ENCODE data around the gene HAGHL.

HAGHL gene

GRCh38 chr16:685967-686366 lies 40.9 kb upstream of the HAGHL start (continued):
- TF ChIP-seq ZNF2 (tag by site-specific recombination; IDR thresholded peaks at IDR 0.05) (peak; percentile 71; the same call in 1 of the 2 replicates), YY1 (tag by site-specific recombination; IDR thresholded peaks at IDR 0.05) (no peak), ZNF626 (tag by site-specific recombination; IDR thresholded peaks at IDR 0.05) (no peak), SP3 (tag by site-specific recombination; IDR thresholded peaks at IDR 0.05) (no peak), ZNF704 (tag by site-specific recombination; IDR thresholded peaks at IDR 0.05) (no peak), ZNF658 (tag by site-specific recombination; IDR thresholded peaks at IDR 0.05) (no peak), BCL11B (tag by site-specific recombination; IDR thresholded peaks at IDR 0.05; ENCODE audit: low read depth) (0 out of 2 replicates have a peak, but pooled peaks have one; percentile 32), ZBTB44 (tag by site-specific recombination; IDR thresholded peaks at IDR 0.05) (peak; percentile 76), ZNF776 (tag by site-specific recombination; IDR thresholded peaks at IDR 0.05; ENCODE audit: borderline replicate concordance) (no peak), ZSCAN5A (tag by site-specific recombination; IDR thresholded peaks at IDR 0.05) (no peak), ZNF223 (tag by site-specific recombination; IDR thresholded peaks at IDR 0.05) (no peak), ZBTB8A (tag by site-specific recombination; IDR thresholded peaks at IDR 0.05) (0 out of 2 replicates have a peak, but pooled peaks have one; percentile 22), ZNF76 (tag by site-specific recombination; IDR thresholded peaks at IDR 0.05; ENCODE audit: borderline replicate concordance, low read depth) (0 out of 2 replicates have a peak, but pooled peaks have one; percentile 38), ZFP69B (tag by site-specific recombination; IDR thresholded peaks at IDR 0.05) (no peak), ZNF701 (tag by site-specific recombination; IDR thresholded peaks at IDR 0.05) (no peak), ZFP3 (tag by site-specific recombination; IDR thresholded peaks at IDR 0.05; ENCODE audit: low read depth) (no peak), ZNF121 (tag by site-specific recombination; IDR thresholded peaks at IDR 0.05) (no peak), GLI4 (tag by site-specific recombination; IDR thresholded peaks at IDR 0.05) (no peak), HOXD13 (CRISPR knock-in tag; IDR thresholded peaks at IDR 0.05; ENCODE audit: borderline replicate concordance) (no peak), ZNF398 (tag by site-specific recombination; IDR thresholded peaks at IDR 0.05) (no peak), ZNF488 (tag by site-specific recombination; IDR thresholded peaks at IDR 0.05) (no peak), ZNF660 (tag by site-specific recombination; IDR thresholded peaks at IDR 0.05) (no peak), ZBTB7A (tag by site-specific recombination; IDR thresholded peaks at IDR 0.05; ENCODE audit: low read depth) (no peak), ZNF140 (tag by site-specific recombination; IDR thresholded peaks at IDR 0.05) (no peak), TCF7L2 (IDR thresholded peaks at IDR 0.05; ENCODE audit: borderline replicate concordance, low read depth, low read length) (no peak), INSM2 (tag by site-specific recombination; IDR thresholded peaks at IDR 0.05) (no peak), ATF2 (tag by site-specific recombination; IDR thresholded peaks at IDR 0.05; ENCODE audit: low read depth) (no peak), PRDM4 (tag by site-specific recombination; IDR thresholded peaks at IDR 0.05) (no peak), ZNF214 (tag by site-specific recombination; IDR thresholded peaks at IDR 0.05; ENCODE audit: borderline replicate concordance) (no peak)

All from HEK293 (cell line).